Measurements from ENCODE around the gene STRIP2.

Gene STRIP2

GRCh38 chr7:129412501-129412900 lies 21.7 kb upstream of the STRIP2 start:
- Histone ChIP-seq H3K4me3 (ENCODE audit: low read depth in 1 of 2, low read length in 2 of 2) (no peak overlapping the region), H3K27ac (ENCODE audit: low read length) (no peak overlapping the region), H2AFZ (ENCODE audit: low read depth, low read length) (no peak overlapping the region), H3K4me2 (ENCODE audit: insufficient read depth, low read length) (no peak overlapping the region), H4K20me1 (ENCODE audit: insufficient read depth, low read length) (no peaks in the 10 kb centered on the region), H3K9me3 (ENCODE audit: insufficient read depth, low read length, severe bottlenecking) (no peaks in the 10 kb centered on the region), H3K9ac (ENCODE audit: low read depth, low read length) (no peak overlapping the region), H3K4me1 (ENCODE audit: insufficient read depth, low read length) (no peaks in the 10 kb centered on the region), H3K36me3 (ENCODE audit: insufficient read depth, low read length) (no peaks in the 10 kb centered on the region), H3K79me2 (ENCODE audit: insufficient read depth, low read length) (no peaks in the 10 kb centered on the region), H3K27me3 (ENCODE audit: insufficient read depth, low read length, poor library complexity) (no peaks in the 10 kb centered on the region)
- no peak for TF ChIP-seq CTCF (IDR thresholded peaks at IDR 0.05; ENCODE audit: borderline replicate concordance, extremely low read depth, low read length, poor library complexity, severe bottlenecking)
- TF ChIP-seq EZH2 (IDR thresholded peaks at IDR 0.05; ENCODE audit: borderline replicate concordance, low read depth, low read length, severe bottlenecking): no peak
- DNase-seq: no peak
- no peak for ATAC-seq (ENCODE audit: insufficient read depth, low read depth)

DNA sequence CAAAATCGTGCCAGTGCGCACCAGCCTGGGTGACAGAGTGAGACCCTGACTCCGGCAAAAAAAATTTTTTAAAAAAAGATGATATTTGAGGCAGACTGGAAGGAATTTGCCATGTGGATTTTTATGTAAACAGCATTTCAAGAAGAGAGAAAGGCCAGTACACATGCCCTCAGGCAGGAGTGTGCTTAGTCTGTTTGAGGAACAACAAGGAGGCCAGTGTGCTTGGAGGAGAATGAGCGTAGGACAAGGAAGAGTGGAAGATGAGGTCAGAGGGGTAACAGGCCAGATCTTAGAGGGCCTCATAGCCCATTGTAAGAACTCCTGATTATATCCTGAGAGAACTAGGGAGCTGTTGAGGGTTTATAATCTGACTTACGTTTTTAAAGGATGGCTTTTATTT lies 17.2 kb upstream of the STRIP2 start:
- Histone ChIP-seq H3K4me1 (ENCODE audit: insufficient read depth, low read length) (no peaks in the 10 kb centered on the region), H3K36me3 (ENCODE audit: insufficient read depth, low read length) (no peaks in the 10 kb centered on the region), H3K79me2 (ENCODE audit: insufficient read depth, low read length) (no peaks in the 10 kb centered on the region), H3K27ac (ENCODE audit: low read length) (no peak overlapping the region), H3K9me3 (ENCODE audit: insufficient read depth, low read length, severe bottlenecking) (no peaks in the 10 kb centered on the region), H3K4me3 (ENCODE audit: low read depth in 1 of 2, low read length in 2 of 2) (no peak overlapping the region), H3K9ac (ENCODE audit: low read depth, low read length) (no peak overlapping the region), H4K20me1 (ENCODE audit: insufficient read depth, low read length) (no peaks in the 10 kb centered on the region), H2AFZ (ENCODE audit: low read depth, low read length) (no peak overlapping the region), H3K4me2 (ENCODE audit: insufficient read depth, low read length) (no peak overlapping the region), H3K27me3 (ENCODE audit: insufficient read depth, low read length, poor library complexity) (no peaks in the 10 kb centered on the region)
- ATAC-seq (ENCODE audit: insufficient read depth, low read depth): no peak
- no peak for DNase-seq
- no peak for TF ChIP-seq CTCF (IDR thresholded peaks at IDR 0.05; ENCODE audit: borderline replicate concordance, extremely low read depth, low read length, poor library complexity, severe bottlenecking)
- TF ChIP-seq EZH2 (IDR thresholded peaks at IDR 0.05; ENCODE audit: borderline replicate concordance, low read depth, low read length, severe bottlenecking): no peak

DNA sequence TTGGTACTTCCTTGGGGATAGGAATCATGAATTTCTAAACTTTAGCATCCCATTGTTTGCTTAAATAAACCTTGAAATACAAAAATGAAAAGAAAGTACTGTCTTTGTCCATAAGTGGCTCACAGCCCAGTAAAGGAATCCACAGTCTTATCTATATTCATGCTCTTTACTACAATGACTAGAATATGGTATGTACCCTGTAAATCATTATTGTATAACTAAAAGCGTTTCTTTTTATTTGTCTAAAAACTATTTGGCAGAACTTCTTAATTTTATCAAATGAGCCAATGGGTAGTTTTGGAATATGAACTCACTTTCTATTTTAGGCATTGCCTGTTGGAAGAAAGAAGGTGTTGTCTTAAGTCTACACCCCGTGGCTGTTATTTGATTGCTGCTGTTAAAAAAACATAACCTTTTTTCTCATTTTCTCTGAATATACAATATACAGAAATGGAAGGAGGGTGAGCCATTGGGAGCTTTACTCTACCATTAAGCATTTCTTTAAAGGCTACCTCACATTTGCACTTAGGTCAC lies 12.4 kb upstream of the STRIP2 start:
- Histone ChIP-seq H3K27me3 (ENCODE audit: insufficient read depth, low read length, poor library complexity) (no peaks in the 10 kb centered on the region), H3K36me3 (ENCODE audit: insufficient read depth, low read length) (0 out of 2 replicates have a peak, but pooled peaks cover 5% of the 10 kb centered on the region), H3K79me2 (ENCODE audit: insufficient read depth, low read length) (no peaks in the 10 kb centered on the region), H3K4me3 (ENCODE audit: low read depth in 1 of 2, low read length in 2 of 2) (no peak overlapping the region), H3K4me1 (ENCODE audit: insufficient read depth, low read length) (no peaks in the 10 kb centered on the region), H3K4me2 (ENCODE audit: insufficient read depth, low read length) (no peak overlapping the region), H2AFZ (ENCODE audit: low read depth, low read length) (no peak overlapping the region), H3K9ac (ENCODE audit: low read depth, low read length) (no peak overlapping the region), H4K20me1 (ENCODE audit: insufficient read depth, low read length) (no peaks in the 10 kb centered on the region), H3K9me3 (ENCODE audit: insufficient read depth, low read length, severe bottlenecking) (no peaks in the 10 kb centered on the region), H3K27ac (ENCODE audit: low read length) (no peak overlapping the region)
- ATAC-seq (ENCODE audit: insufficient read depth, low read depth) (no peak), DNase-seq (no peak)
- no peak for TF ChIP-seq EZH2 (IDR thresholded peaks at IDR 0.05; ENCODE audit: borderline replicate concordance, low read depth, low read length, severe bottlenecking)
- TF ChIP-seq CTCF (IDR thresholded peaks at IDR 0.05; ENCODE audit: borderline replicate concordance, extremely low read depth, low read length, poor library complexity, severe bottlenecking): no peak

GRCh38 chr7:129422727-129423126 lies 11.5 kb upstream of the STRIP2 start:
- Histone ChIP-seq H3K36me3 (ENCODE audit: insufficient read depth, low read length) (0 out of 2 replicates have a peak, but pooled peaks cover 5% of the 10 kb centered on the region), H3K9me3 (ENCODE audit: insufficient read depth, low read length, severe bottlenecking) (no peaks in the 10 kb centered on the region)
- no peak for ATAC-seq (ENCODE audit: insufficient read depth, low read depth)

More at GRCh38 chr7:129422727-129423126, 11.5 kb upstream of the STRIP2 start:
- DNase-seq: no peak
- H3K4me2 ChIP-seq (ENCODE audit: insufficient read depth, low read length): no peak overlapping the region
- no peaks in the 10 kb centered on the region for H3K4me1 ChIP-seq (ENCODE audit: insufficient read depth, low read length)
- H3K9ac ChIP-seq (ENCODE audit: low read depth, low read length): no peak overlapping the region
- no peak overlapping the region for H2AFZ ChIP-seq (ENCODE audit: low read depth, low read length)
- H3K79me2 ChIP-seq (ENCODE audit: insufficient read depth, low read length): no peaks in the 10 kb centered on the region
- no peak overlapping the region for H3K27ac ChIP-seq (ENCODE audit: low read length)
- no peak overlapping the region for H3K4me3 ChIP-seq (ENCODE audit: low read depth in 1 of 2, low read length in 2 of 2)
- H4K20me1 ChIP-seq (ENCODE audit: insufficient read depth, low read length): no peaks in the 10 kb centered on the region
- TF ChIP-seq EZH2 (IDR thresholded peaks at IDR 0.05; ENCODE audit: borderline replicate concordance, low read depth, low read length, severe bottlenecking) (no peak), CTCF (IDR thresholded peaks at IDR 0.05; ENCODE audit: borderline replicate concordance, extremely low read depth, low read length, poor library complexity, severe bottlenecking) (no peak)
- no peaks in the 10 kb centered on the region for H3K27me3 ChIP-seq (ENCODE audit: insufficient read depth, low read length, poor library complexity)
